GM04504 (cell line): Measurements from ENCODE around the gene MMAB.

ENCODE experiments used
- DNase-seq: peaks from one replicate; pipeline ENCODE4 v3.0.0-alpha.2; 2012; ENCODE audit warnings: low read depth

MMAB gene

GRCh38 chr12:109583733-109584132 is 10.4 kb upstream of the MMAB start:
- DNase-seq: no peak

DNA sequence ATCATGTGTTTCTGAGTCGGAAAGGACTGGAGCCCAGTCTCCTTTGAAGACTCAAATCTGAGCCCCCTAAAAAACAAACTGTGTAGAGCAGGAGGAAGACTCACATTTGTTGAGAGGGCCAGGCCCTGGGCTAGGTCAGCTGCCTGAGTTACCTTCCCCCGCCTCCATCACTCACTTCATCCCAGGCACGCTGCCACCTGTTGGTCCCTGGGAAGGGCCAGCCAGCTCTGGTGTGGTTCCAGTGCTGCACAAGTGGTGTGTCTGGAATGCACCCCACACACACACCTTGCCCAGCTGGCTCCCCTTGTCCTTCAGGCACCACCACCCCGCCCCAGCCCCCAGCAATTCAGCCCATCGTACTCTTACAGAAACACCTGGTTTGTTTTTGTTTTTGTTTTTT is 9.3 kb upstream of the MMAB start:
- DNase-seq: no peak

- peak; percentile 17 for DNase-seq
Measured at GRCh38 chr12:109581856-109582255, 8.6 kb upstream of the MMAB start.

- DNase-seq: no peak
Measured at GRCh38 chr12:109581334-109581691, 8.0 kb upstream of the MMAB start.

GRCh38 chr12:109580684-109581333 is 7.5 kb upstream of the MMAB start:
- no peak for DNase-seq

GRCh38 chr12:109580272-109580671 is 7.0 kb upstream of the MMAB start:
- no peak for DNase-seq

- no peak for DNase-seq
Measured at GRCh38 chr12:109579639-109580038, 6.3 kb upstream of the MMAB start.

DNA sequence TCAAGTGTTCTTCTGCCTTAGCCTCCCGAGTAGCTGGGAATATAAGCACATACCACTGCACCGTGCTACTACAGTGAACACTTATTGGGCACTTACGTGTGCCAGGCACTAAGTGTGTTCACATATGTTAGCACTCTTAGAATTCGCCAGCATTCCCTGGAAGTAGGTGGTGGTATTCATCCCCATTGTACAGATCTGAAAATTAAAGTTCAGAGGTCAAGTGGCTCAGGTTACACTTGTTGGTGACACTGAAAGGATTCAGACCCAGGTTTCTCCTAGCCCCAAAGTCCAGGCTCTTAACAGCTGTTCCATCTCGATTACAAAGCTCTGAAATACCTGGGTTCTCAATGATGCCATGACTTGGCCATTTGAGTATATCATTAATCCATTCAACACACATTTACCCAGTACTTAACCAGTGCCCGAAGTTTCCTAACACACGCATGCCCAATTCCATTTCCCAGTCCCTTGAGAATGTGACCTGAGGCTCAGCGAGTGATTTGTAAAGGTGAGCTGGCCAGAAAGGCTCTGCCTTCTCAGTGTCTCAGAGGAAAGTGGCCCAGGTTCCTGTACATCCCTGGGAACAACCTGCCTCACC is 5.1 kb upstream of the MMAB start:
- DNase-seq: no peak

- no peak for DNase-seq
Measured at GRCh38 chr12:109577311-109577710, 4.0 kb upstream of the MMAB start.

- DNase-seq: no peak
Measured at GRCh38 chr12:109575683-109576082, 2.4 kb upstream of the MMAB start.

GRCh38 chr12:109573914-109574244 is 575 bp upstream of the MMAB start:
- no peak for DNase-seq

DNA sequence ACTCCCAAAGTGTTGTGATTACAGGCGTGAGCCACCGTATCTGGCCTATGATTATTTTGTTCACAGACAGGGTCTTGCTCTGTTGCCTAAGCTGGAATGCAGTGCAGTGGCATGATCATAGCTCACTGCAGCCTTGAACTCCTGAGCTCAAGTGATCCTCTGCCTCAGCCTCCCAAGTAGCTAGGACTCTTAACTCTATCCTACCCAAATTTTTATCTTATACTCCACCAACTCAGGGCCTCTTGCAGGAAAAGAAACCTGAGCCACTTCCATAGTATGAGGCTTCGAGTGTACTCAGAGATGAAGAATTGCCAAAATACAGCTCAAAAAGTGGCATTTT is 828 bp downstream of the MMAB start:
- DNase-seq: no peak

DNA sequence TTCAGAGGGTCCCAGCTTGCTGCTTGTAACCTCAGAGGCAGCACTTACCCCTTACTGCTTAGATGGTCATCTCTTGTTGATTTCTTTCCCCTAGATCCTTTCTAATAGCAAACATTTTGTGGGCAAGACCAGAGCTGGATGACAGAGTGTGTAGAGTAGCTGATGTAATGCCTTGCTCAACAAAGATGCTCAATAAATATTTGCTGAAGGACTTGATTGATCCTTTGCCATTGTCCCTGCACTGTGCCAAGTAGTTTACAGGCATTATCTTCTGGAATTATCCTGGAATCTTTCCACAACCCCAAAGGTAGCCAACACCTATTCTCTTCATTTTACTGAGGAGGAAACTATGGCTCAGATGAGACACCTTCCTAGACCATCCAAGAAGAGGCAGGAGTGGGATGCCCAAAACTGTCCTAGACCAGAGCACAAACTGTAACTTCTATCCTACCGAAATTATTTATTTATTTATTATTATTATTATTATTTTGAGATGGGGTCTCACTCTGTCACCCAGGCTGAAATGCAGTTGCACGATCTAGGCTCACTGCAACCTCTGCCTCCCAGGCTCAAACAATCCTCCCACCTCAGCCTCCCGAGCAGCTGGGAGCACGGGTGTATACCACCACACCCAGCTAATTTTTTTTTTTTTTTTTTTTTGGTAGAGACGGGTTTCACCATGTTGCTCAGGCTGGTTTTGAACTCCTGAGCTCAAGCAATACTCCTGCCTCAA is 1.4 kb downstream of the MMAB start:
- no peak for DNase-seq

GRCh38 chr12:109568486-109568885 is 4.8 kb downstream of the MMAB start:
- no peak for DNase-seq

- DNase-seq: no peak
Measured at GRCh38 chr12:109567967-109568366, 5.3 kb downstream of the MMAB start.

DNA sequence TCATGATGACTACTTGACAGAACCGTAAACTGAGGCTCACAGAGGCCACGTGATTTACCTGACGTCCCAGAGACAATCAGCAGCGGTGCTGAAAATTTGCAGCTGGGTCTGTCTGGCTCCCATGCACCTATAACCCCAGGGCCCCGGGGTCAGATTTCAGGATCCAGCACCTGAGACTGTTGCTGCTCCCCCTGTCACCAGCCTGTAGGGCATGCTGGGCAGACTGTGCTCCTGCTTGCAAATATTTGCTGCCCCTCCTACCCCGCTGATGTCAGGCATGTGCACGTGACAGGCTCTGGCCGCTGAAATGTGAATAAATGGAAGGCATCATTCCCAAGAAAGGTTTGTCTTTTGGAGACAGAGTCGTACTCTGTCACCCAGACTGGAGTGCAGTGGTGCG is 6.0 kb downstream of the MMAB start:
- DNase-seq: no peak

DNA sequence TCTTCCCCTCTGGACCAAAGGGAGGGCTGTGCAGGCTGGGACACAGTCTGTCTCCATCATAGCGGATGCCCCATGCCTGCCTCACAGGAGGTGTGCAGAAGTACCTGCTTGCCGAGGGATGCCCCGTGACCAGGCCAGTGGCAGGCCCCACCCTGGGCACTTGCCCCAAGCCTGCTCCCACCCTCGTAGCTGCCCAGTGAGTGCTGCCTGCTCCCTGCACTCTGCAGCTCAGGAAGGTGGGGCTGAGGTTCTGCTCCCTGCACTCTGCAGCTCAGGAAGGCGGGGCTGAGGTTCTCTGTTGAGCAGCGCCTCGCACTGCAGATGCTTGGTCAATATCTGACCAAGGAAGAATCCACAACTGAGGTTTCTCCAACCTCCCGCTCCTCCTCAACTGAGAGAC is 6.9 kb downstream of the MMAB start:
- DNase-seq: no peak

GRCh38 chr12:109563291-109564284 is 9.7 kb downstream of the MMAB start:
- DNase-seq: no peak

GRCh38 chr12:109562871-109563270 is 10.4 kb downstream of the MMAB start:
- DNase-seq: no peak

DNA sequence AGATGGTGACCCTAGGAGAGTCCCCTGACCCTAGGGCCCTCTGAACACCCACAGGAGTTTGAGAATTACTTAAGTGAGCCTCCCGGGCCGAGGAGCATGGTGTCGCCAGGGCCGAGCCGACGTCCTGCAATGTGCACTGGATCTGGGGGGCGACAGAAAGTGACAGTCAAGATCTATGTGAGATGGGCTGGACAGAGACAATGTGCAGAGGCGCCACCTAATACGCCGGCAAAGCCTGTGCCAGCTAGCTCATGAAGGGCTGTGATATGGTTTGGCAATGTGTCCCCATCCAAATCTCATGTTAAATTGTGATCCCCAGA is 11.6 kb downstream of the MMAB start:
- no peak for DNase-seq

- no peak for DNase-seq
Measured at GRCh38 chr12:109560867-109561710, 12.2 kb downstream of the MMAB start.

- no peak for DNase-seq
Measured at GRCh38 chr12:109559601-109560000, 13.7 kb downstream of the MMAB start.
